ENCODE data around the gene EBPL.

DNA sequence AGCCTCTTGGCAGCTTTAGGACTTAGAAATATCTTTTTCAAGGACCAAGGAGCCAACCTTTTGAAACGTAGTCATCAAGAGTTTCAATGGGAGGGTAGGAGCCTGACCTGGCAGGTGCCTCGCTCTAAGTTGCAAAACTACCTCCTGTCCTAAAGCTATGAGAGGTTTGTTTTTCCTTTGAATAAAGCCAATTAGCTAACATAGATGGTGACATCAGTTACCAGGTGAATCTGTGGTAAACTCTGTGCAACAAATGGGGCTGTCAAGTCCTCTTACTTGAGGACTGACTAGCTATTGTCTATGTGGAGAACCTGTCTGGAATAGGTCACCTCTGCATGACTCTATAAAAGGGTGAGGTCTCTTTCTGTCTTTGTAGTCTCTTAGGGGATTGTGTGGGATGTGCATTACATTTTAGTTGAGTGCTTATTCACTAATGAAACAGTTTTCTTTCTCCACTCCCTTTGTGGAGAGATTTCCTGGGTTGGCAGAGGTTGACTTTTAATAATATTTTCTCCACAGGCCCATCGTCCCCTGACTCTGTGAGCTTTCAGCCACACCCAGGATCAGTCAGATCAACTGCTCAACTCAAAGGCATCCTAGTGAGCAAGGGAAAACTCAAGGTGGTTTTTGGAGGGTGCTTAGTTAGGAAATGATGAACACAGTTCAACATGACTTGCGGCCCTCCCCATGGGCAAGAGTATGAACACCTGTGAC, 53.1 kb downstream of the EBPL start:
- TF ChIP-seq GATA2 (IDR thresholded peaks at IDR 0.05; ENCODE audit: low read depth, low read length), result no peak
- no peak for TF ChIP-seq GATA3 (IDR thresholded peaks at IDR 0.05; ENCODE audit: low read depth, low read length)

All from SH-SY5Y (cell line).